ENCODE data around the gene GOLT1A.

DNA sequence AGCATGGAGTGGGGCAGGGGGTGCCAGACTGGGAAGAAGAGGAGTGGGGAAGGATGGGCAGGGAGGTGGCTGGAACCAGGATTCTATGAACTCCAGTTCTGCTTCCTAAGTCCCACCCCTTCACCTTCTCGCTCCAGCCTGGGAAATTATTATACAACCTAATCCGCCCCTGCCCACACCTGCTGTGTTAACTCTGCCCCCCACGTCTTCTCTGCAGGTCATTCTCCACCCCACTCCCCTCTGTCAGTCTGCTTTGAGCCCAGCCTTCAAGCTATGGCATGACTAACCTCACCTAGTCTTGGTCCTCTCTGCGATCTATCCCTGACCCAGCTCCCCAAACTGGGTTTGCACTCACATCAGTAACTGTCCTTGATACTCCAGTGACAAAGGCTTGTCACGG lies 46.0 kb upstream of the GOLT1A start:
- TF ChIP-seq, protein P1, sequence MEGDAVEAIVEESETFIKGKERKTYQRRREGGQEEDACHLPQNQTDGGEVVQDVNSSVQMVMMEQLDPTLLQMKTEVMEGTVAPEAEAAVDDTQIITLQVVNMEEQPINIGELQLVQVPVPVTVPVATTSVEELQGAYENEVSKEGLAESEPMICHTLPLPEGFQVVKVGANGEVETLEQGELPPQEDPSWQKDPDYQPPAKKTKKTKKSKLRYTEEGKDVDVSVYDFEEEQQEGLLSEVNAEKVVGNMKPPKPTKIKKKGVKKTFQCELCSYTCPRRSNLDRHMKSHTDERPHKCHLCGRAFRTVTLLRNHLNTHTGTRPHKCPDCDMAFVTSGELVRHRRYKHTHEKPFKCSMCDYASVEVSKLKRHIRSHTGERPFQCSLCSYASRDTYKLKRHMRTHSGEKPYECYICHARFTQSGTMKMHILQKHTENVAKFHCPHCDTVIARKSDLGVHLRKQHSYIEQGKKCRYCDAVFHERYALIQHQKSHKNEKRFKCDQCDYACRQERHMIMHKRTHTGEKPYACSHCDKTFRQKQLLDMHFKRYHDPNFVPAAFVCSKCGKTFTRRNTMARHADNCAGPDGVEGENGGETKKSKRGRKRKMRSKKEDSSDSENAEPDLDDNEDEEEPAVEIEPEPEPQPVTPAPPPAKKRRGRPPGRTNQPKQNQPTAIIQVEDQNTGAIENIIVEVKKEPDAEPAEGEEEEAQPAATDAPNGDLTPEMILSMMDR (IDR thresholded peaks at IDR 0.05; ENCODE audit: low read length): no peak
- TF ChIP-seq EZH2 (IDR thresholded peaks at IDR 0.05; ENCODE audit: borderline replicate concordance, low read length): no peak
